GM21381 (cell line): ENCODE results near the gene IKZF2.

Source experiments
- ATAC-seq: cut with Tn5 transposase; IDR thresholded peaks from one replicate; pipeline ENCODE4 v1.9.1; 2021; ENCODE audit warnings: mild to moderate bottlenecking, moderate library complexity; ENCODE audit not compliant: unreplicated experiment

The IKZF2 gene

GRCh38 chr2:213151437-213152064 is at the start of gene IKZF2:
Gene IKZF2, minus strand, starts transcription at chr2:213151612. Its CDS starts 2,983 bp downstream, at chr2:213148629.
- peak; percentile 61 for ATAC-seq

- ATAC-seq, result no peak
Observed at GRCh38 chr2:213199871-213200270, 48.5 kb upstream of the IKZF2 start.

- no peak for ATAC-seq
Observed at GRCh38 chr2:213189001-213189899, 37.8 kb upstream of the IKZF2 start.

GRCh38 chr2:213188533-213188867 is 37.1 kb upstream of the IKZF2 start:
- no peak for ATAC-seq

GRCh38 chr2:213187833-213188532 is 36.6 kb upstream of the IKZF2 start:
- no peak for ATAC-seq

- no peak for ATAC-seq
Observed at GRCh38 chr2:213187386-213187785, 36.0 kb upstream of the IKZF2 start.

- ATAC-seq, result peak; percentile 92
Observed at GRCh38 chr2:213185147-213185822, 33.9 kb upstream of the IKZF2 start.

- no peak for ATAC-seq
Observed at GRCh38 chr2:213181712-213182111, 30.3 kb upstream of the IKZF2 start.

- ATAC-seq, result no peak
Observed at GRCh38 chr2:213177679-213178078, 26.3 kb upstream of the IKZF2 start.

GRCh38 chr2:213175673-213176247 is 24.3 kb upstream of the IKZF2 start:
- ATAC-seq, result no peak

GRCh38 chr2:213172641-213173040 is 21.2 kb upstream of the IKZF2 start:
- ATAC-seq, result no peak

- ATAC-seq, result no peak
Observed at GRCh38 chr2:213171147-213171546, 19.7 kb upstream of the IKZF2 start.

GRCh38 chr2:213167271-213167930 is 16.0 kb upstream of the IKZF2 start:
- ATAC-seq, result no peak

GRCh38 chr2:213166109-213166508 is 14.7 kb upstream of the IKZF2 start:
- peak; percentile 99 for ATAC-seq

- ATAC-seq, result no peak
Observed at GRCh38 chr2:213164263-213164662, 12.9 kb upstream of the IKZF2 start.

- no peak for ATAC-seq
Observed at GRCh38 chr2:213162516-213163118, 11.2 kb upstream of the IKZF2 start.

GRCh38 chr2:213161759-213162515 is 10.5 kb upstream of the IKZF2 start:
- no peak for ATAC-seq

- no peak for ATAC-seq
Observed at GRCh38 chr2:213159768-213160167, 8.4 kb upstream of the IKZF2 start.

- ATAC-seq, result peak; percentile 68
Observed at GRCh38 chr2:213157242-213157641, 5.8 kb upstream of the IKZF2 start.
